HG02885 (cell line): ENCODE data around the gene SFRP2.

Source experiments
- ATAC-seq: cut with Tn5 transposase; IDR thresholded peaks from one replicate; pipeline ENCODE4 v1.9.1; 2021; ENCODE audit warnings: mild to moderate bottlenecking; ENCODE audit not compliant: unreplicated experiment, poor library complexity

Gene SFRP2

DNA sequence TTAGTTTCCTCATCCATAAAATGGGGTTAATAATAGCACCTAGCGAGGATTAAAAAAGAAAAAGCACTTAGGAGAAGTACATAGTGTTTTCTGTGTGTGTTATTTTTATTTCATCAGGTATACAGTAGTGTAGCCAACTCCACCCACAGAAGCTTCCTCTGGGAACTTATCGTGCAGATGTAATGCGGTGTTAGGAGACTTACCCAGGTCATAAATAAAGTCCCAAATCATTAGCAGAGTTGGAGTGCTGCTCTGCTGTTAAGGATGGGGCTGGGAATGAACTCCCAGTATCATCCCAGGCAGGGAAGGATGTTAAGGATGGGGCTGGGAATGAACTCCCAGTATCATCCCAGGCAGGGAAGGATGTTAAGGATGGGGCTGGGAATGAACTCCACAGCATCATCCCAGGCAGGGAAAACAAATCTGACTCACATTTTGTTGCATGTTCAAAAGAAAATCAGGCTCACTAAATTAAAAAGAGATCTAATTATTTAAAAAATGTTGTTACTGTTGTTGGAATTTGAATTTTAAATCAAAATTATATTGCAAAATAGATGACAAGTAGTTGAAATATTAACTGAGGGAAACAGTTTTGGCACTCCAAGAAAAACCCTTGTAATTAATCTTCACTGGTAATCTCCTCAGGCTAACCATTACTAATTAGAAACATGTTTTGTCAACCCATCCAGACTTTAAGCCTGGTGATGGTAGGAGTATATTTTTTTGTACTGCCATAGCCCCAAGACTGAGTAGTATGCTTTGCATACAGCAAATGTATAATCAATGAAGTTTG, 10.2 kb upstream of the SFRP2 start:
- ATAC-seq = no peak

DNA sequence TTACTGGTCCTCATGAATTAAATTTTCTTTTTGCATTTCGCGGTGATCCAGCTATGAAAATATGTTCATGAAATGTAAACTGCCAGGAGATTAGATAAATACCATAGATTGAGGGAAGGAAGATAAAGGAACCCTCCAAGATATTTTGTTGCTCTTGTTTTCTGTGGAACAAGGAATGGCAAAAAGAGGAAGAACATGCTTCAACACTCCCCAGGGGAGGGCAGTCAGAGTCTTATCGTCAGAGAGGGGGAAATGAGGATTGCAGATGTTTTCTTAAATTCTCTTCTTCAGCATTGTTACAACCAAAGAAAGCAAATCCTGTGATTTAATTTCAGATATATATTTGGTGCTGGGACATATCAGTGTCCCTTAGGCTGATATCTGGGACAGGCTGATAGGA, 9.5 kb upstream of the SFRP2 start:
- ATAC-seq = no peak

GRCh38 chr4:153794006-153794405, 5.1 kb upstream of the SFRP2 start:
- ATAC-seq = no peak

DNA sequence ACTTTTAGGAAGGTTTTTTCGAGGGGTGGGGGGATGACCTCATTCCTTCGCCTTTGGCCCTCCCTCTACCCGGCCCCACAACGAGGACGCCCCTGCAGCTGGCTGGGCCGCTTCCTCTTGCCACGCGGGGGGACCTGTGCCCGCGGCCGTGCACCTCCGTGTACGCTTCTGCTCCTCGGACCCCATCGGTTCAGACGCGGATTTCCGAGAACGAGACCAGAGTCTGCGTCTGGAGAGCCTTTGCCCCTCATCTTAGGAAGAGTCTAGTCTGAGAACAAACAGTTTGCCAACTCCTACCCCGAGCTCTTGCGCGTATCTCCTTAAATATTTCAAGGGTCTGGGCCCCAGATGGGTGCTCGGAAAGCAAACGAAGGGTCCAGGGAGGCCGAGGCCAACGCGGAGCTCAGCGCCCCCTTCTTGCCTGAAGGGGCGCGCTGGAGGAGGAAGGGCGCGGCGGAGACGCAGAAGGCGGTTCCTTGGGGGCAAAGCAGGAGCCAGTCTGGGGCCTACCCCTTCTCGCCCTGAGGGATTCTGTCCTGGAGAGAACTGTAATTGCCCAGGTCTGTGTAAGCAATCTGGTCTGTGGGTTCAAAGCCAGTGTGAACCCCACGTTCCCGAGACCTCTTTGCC, 3.9 kb upstream of the SFRP2 start:
- ATAC-seq = no peak

DNA sequence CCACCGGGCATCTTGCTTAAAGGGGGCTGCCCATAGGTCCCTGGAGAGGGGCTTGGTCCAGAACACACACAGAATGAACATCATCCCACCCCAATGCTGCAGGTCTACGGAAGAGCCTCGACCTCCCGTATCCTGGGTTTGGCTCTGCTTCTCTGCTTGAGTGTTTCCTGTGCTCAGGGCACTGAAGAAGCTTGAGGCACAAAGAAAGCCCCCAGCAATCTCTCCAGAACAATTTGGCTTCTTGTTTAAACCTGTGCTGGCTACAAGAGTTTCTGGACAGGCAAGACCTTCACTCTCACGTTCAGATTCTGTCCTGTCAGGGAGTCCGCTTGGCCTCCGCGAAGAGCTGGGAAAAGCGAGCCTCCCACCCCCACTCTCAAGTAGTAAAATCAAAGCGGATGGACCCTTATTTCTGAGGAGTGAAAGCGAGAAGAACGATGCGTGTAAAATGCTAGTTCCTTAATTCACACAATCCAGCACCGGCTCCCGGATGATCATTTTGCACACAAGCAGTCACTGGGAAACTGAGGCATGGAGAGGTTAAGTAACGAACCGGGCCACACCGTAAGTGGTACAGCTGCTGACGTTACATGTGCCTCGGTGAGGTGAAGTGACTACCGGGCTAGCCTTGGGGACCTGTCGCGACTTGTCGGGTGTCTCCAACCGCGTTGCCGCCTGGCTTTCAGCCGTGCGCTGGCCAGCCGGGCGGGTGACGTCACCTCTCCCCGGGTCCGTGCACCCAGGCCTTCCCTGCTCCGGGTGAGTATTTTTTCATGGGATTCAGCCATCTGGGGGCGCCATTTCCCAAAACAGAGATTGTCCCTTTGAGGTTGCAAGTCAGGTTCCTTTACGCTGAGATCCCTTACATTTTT, 3.1 kb upstream of the SFRP2 start:
- no peak for ATAC-seq

DNA sequence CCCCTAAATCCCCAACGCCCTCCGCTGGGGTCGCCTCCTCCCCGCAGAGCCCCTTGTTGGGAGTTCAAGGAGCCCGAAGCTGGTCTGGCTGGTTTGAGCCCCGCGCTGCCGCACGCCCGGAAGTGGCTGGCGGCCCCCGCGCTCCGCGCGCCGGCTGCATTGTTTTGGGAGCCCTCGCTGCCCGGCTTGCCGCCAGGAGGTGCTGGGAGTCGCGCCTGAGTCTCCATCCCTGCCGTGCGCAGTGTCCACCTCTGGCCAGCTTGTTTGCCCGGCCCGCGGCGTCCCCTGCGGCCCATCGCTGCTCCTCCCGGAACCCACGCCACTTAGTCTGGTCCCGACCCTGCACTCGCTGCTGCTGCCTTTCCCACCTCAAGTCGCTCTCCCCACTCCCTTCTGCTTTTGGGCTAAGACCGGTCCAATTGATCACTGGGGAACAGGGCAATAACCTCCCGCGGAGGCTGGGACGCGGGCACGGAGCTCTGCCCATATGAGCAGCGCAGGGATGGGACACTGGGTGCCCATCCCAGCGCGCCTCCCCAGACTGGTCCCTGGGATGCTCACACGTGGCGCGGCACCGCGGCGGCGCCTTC, 2.2 kb upstream of the SFRP2 start:
- peak; percentile 62 for ATAC-seq

DNA sequence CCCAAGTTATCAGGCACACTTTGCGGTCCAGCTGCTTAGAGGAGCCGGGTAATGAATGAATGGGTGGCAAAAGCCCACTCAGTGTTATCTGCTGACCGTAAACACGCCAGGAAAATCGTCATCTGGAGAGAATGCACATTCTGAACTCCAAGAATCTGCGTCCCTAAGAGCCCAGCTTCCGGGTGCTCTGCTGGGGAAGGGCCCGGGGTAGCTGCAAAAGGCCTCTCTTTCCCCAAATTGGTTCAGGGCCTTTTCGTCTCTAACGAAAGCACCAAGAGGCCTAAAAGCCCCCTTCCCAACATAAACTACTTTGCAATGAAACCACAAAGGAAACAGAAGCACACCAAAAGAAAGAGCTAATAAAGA, 1.6 kb upstream of the SFRP2 start:
- no peak for ATAC-seq

- ATAC-seq = no peak
These were observed 1.0 kb upstream of the SFRP2 start for GRCh38 chr4:153789741-153790499.

- ATAC-seq = no peak
These were observed 851 bp downstream of the SFRP2 start for GRCh38 chr4:153788051-153788412.

- ATAC-seq = no peak
These were observed 1.3 kb downstream of the SFRP2 start for GRCh38 chr4:153787575-153787974.

DNA sequence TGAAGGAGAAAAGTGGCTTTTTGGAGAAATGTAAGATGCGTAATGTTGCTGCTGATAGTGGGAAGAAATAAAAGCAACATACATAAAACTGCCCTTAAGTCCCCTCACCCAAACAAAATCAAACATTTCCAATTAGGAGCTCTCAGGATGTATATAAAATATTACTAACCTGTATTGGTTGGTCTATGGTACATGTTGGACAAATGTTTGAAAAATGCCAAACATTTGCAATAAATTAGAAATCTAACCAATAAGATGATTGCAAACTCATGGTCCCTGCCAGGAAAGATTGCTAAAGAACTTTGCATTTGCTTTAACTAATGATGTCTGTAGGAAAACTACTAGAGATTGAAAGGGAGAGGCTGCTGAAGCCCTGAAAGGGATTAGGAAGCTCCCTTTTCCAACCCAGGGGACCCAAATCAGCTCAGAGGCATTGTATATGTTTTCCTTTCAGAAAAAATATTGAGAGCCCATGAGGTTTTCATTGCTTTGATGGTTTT, 1.8 kb downstream of the SFRP2 start:
- no peak for ATAC-seq

DNA sequence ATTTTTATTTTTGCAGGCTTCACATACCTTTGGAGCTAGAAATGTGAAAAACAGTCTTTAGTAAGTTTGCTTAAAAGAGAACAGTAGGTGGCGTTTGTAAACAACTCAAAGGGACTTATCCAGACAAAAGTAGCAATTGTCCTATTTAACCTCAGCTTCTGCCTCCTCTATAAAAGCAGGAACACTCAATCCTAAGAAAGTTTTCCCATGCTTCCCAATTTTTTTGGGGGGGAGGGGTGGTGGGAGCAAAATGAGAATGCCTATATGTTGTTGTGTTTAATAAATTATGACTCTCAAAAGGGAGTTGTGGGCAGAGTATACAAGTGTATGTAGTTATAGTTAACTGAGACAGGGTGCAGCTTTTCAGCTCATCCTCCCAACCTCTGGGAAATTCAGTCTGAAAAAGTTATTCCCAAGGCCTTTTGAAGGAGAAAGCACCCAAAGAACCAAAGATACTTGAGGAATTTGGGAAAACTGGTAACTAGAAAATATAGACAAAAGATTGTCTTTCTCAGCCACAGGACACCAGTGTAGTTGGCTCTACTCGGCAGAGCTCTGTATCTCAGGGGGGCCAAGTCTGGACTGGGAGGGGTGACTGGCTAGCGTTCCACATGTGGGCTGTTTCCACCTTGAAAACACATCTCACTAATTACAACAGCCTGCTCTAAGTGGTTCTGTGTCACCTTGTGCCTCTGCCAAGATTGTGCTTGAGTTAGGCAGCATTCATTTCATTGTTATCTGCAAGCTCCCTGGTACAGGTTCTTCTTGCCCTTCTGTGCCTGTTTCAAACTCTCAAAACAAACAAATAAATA, 2.8 kb downstream of the SFRP2 start:
- no peak for ATAC-seq

GRCh38 chr4:153784166-153784699, 4.7 kb downstream of the SFRP2 start:
- no peak for ATAC-seq

DNA sequence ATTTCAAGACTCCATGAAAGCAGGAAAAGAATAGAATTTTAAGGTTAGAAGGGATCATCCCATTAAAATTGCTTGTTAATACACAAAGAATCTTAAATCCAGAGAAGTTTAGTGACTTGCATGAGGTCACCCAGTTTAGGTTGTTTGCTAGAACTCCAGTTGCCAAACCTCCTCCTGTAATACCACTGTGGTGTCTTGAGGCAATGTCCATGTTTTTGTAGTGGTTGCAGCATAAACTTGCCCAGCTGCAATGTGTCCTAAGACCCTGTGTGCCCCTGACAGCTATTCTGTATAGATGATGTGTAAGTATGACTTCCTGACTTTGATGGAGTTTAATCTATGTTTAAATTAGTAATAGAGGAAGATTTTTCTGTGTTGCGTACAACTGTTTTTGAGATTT, 6.3 kb downstream of the SFRP2 start:
- ATAC-seq = no peak

DNA sequence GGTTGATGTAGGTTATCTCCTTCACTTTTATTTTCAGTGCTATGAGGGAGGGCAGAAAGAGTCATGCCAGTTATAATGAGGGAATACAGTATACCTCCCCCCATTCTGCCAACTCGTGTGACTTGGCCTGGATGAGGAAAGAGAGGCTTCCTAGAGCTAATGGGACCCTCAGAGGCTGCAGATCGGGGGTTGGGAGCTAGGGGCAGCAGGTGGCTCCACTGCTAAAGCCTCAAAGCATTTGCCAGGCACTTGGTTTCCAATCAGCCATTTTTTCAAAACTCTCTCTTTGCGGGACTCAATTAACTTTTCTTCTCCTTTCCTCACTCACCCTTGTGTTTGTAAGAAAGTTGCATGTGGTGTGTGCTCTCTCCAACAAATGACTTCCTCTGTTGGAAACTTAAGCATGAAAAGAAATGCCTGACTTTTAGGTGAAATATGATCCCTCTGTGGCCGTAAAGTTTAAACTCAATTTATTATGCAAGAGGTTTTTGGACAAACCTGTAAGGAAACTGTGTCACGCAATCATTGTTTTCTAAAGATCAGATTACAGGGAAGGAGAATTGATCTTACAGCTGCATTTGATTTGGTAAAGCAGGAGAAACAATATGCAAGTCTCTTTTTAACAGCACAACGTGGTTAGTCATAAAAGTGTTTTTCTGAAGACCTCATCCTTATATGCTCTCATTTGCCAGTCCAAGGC, 7.0 kb downstream of the SFRP2 start:
- no peak for ATAC-seq

DNA sequence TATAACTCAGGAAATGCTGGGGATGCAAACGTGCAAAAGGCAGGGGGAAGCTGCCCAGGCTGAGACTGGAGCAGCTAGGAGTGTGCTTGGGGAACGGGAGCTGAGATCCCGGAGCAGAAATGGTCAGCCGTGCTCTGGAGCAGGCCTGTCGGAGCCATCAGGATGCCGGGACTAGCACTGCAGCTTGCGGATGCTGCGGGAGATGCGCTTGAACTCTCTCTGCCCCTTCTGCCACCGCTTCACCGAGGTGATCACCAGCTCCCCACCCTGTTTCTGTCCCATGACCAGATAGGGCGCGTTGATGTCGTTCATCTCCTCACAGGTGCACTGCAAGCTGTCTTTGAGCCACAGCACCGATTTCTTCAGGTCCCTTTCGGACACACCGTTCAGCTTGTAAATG, 7.6 kb downstream of the SFRP2 start:
- peak; percentile 13 for ATAC-seq

DNA sequence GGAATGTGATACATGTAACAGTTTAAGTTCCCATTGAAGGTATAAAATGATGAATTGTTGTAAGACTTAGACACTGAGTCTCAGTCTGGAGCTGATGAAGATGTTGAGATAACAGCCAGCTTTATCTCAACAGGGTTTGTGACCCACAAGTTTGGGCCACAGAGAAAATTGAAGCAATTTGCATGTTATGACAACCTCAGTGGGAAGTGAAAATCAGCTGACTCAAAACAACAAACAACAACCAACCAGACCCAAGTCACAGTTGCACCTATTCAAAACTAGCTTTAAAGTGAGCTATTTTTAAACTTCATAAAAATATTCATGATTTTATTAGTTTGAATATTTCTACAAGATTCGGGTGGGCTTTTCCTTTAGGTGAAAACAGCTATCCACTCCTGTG, 8.0 kb downstream of the SFRP2 start:
- ATAC-seq = peak; percentile 87

DNA sequence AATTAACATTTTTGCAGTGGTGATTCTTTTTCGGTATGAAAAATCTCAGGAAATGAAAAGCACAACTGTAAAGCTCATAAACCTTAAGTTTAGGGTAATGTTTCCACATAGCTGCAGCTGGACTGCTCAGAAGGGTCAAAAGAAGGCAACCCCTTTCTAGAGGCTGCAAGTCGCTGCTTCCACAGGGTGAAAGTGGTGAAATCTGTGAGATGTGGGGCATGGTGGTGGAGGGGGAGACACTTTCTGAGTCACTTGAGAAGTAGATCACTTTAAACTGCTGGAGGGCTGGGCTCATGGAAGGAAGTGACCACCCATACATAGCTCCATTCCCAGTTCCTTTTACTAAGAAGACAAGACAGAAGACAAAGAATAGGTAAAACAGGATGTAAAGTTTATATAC, 8.7 kb downstream of the SFRP2 start:
- no peak for ATAC-seq
